ENCODE measurements around the gene NRG2.

Gene NRG2

GRCh38 chr5:139914218-139914807, 128.8 kb downstream of the NRG2 start:
- H3K9ac ChIP-seq = no peak overlapping the region
- TF ChIP-seq CTCF (IDR thresholded peaks at IDR 0.05) = no peak
- H3K4me2 ChIP-seq (ENCODE audit: low read length) = no peak overlapping the region
- H3K36me3 ChIP-seq (ENCODE audit: control insufficient read depth, insufficient read depth, low read length) = no peaks in the 10 kb centered on the region
- H2AFZ ChIP-seq = no peak overlapping the region
- H3K27me3 ChIP-seq (ENCODE audit: control insufficient read depth, insufficient read depth, low read length) = no peaks in the 10 kb centered on the region
- no peaks in the 10 kb centered on the region for H3K4me1 ChIP-seq
- peaks cover 11% of the 10 kb centered on the region for H3K79me2 ChIP-seq
- no peak overlapping the region for H3K4me3 ChIP-seq (ENCODE audit: low read depth, low read length)
- H3K27ac ChIP-seq = no peak overlapping the region
- H3K9me3 ChIP-seq (ENCODE audit: control insufficient read depth, low read length) = no peaks in the 10 kb centered on the region

DNA sequence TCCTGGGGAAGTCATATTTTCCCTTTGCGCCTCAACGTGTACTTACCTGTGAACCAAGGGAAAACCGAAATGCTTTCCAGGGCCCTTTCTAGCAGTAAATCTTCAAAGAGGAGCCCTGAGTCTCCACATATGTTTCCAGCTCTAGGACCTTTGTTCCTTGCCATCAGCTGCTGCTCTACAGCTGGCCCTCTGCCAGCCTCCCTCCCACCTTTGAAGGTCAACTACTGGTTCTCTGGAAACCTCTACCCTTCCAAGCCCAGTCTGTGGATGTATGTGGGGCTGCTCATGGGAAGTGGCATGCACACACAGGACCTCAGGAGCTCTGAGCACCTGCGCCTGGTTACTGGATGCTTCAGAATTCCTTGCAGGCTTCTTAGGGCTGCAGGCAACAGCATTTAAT, 130.3 kb downstream of the NRG2 start:
- H3K4me3 ChIP-seq (ENCODE audit: low read depth, low read length) = no peak overlapping the region
- no peak overlapping the region for H3K4me2 ChIP-seq (ENCODE audit: low read length)
- no peaks in the 10 kb centered on the region for H3K9me3 ChIP-seq (ENCODE audit: control insufficient read depth, low read length)
- no peaks in the 10 kb centered on the region for H3K36me3 ChIP-seq (ENCODE audit: control insufficient read depth, insufficient read depth, low read length)
- no peaks in the 10 kb centered on the region for H3K4me1 ChIP-seq
- H3K79me2 ChIP-seq = peaks cover 7% of the 10 kb centered on the region
- TF ChIP-seq CTCF (IDR thresholded peaks at IDR 0.05) = no peak
- H3K27me3 ChIP-seq (ENCODE audit: control insufficient read depth, insufficient read depth, low read length) = no peaks in the 10 kb centered on the region
- H3K9ac ChIP-seq = no peak overlapping the region
- no peak overlapping the region for H3K27ac ChIP-seq
- H2AFZ ChIP-seq = no peak overlapping the region

GRCh38 chr5:139912158-139912557, 130.9 kb downstream of the NRG2 start:
- H3K36me3 ChIP-seq (ENCODE audit: control insufficient read depth, insufficient read depth, low read length) = no peaks in the 10 kb centered on the region
- no peak overlapping the region for H3K4me2 ChIP-seq (ENCODE audit: low read length)
- H3K4me1 ChIP-seq = no peaks in the 10 kb centered on the region
- no peak overlapping the region for H3K4me3 ChIP-seq (ENCODE audit: low read depth, low read length)
- no peaks in the 10 kb centered on the region for H3K27me3 ChIP-seq (ENCODE audit: control insufficient read depth, insufficient read depth, low read length)
- H2AFZ ChIP-seq = no peak overlapping the region
- no peaks in the 10 kb centered on the region for H3K9me3 ChIP-seq (ENCODE audit: control insufficient read depth, low read length)
- H3K79me2 ChIP-seq = peaks cover 4% of the 10 kb centered on the region
- no peak overlapping the region for H3K27ac ChIP-seq
- H3K9ac ChIP-seq = no peak overlapping the region
- no peak for TF ChIP-seq CTCF (IDR thresholded peaks at IDR 0.05)

DNA sequence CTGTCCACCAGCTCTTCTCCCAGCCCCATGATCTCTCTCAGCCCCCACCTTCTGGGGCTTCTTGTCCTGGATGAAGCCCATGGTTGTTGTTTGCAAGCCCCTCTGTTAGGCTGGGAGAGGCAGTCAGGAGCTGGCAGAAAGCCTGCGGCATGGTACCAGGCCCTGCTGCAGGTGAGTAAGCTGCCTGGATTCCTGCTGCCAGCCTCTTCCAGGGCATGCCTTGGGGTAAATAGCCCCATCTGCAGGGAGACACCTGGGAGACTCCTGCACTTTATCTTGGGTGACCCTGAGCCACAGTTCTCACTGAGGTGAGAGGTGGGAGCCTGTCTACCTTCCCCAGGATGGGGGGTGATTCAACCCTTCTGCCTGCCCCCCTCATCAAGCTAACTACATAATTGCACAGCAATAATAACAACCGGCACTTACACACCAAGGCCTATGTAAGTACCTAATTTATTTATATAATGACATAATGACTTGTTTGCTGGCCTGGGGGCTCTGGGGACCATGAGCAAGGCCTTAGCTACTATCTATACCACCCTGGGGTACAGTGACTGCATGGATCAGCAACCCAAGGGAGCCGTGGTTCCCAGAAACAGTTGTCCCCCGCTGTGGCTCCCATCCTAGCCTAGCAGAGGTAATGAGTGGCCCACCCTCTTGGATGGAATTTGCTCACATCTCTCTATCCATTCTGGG, 131.5 kb downstream of the NRG2 start:
- no peaks in the 10 kb centered on the region for H3K9me3 ChIP-seq (ENCODE audit: control insufficient read depth, low read length)
- TF ChIP-seq CTCF (IDR thresholded peaks at IDR 0.05) = no peak
- H3K4me3 ChIP-seq (ENCODE audit: low read depth, low read length) = no peak overlapping the region
- no peaks in the 10 kb centered on the region for H3K79me2 ChIP-seq
- no peaks in the 10 kb centered on the region for H3K4me1 ChIP-seq
- H3K27ac ChIP-seq = no peak overlapping the region
- no peak overlapping the region for H2AFZ ChIP-seq
- H3K9ac ChIP-seq = no peak overlapping the region
- no peaks in the 10 kb centered on the region for H3K36me3 ChIP-seq (ENCODE audit: control insufficient read depth, insufficient read depth, low read length)
- no peaks in the 10 kb centered on the region for H3K27me3 ChIP-seq (ENCODE audit: control insufficient read depth, insufficient read depth, low read length)
- H3K4me2 ChIP-seq (ENCODE audit: low read length) = no peak overlapping the region

- no peak for TF ChIP-seq CTCF (IDR thresholded peaks at IDR 0.05)
- H3K79me2 ChIP-seq = no peaks in the 10 kb centered on the region
- H3K4me1 ChIP-seq = no peaks in the 10 kb centered on the region
- no peaks in the 10 kb centered on the region for H3K9me3 ChIP-seq (ENCODE audit: control insufficient read depth, low read length)
- no peak overlapping the region for H3K4me2 ChIP-seq (ENCODE audit: low read length)
- no peak overlapping the region for H3K9ac ChIP-seq
- H2AFZ ChIP-seq = no peak overlapping the region
- no peaks in the 10 kb centered on the region for H3K27me3 ChIP-seq (ENCODE audit: control insufficient read depth, insufficient read depth, low read length)
- H3K4me3 ChIP-seq (ENCODE audit: low read depth, low read length) = no peak overlapping the region
- H3K36me3 ChIP-seq (ENCODE audit: control insufficient read depth, insufficient read depth, low read length) = no peaks in the 10 kb centered on the region
- H3K27ac ChIP-seq = no peak overlapping the region
Observed at GRCh38 chr5:139910901-139911300, 132.2 kb downstream of the NRG2 start.

Measured in parathyroid adenoma (tissue), 2 donors.